ENCODE measurements around the gene WDR70.
"Not testable (repeated sequence)": the region's sequence is repeated elsewhere in the genome, so short reads cannot be mapped to it uniquely, and the experiment has no call there.

DNA sequence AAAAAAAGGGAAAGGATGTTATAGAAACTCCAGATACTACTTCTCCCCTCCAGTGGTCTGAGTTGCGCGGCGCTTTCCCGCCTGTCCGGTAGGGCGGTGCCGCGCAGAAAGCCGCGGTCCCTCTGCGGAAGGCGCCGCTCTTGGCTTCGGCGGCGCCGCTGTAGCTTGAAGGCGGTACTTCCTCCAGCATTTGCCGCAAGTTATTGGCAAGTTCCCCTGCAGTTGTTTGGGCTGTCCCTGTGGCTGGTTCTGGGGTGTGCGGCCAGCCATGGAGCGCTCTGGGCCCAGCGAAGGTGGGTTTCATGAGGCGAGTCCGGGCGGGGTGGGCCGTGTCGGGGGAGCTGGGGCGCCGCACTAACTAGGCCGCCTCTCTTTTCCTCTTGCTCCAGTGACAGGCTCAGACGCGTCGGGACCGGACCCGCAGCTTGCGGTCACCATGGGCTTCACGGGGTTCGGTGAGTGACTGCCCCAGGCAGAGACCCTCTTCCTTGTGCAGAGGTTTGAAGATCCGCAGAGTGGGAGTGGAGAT is at the start of gene WDR70:
- TF ChIP-seq, protein P1, sequence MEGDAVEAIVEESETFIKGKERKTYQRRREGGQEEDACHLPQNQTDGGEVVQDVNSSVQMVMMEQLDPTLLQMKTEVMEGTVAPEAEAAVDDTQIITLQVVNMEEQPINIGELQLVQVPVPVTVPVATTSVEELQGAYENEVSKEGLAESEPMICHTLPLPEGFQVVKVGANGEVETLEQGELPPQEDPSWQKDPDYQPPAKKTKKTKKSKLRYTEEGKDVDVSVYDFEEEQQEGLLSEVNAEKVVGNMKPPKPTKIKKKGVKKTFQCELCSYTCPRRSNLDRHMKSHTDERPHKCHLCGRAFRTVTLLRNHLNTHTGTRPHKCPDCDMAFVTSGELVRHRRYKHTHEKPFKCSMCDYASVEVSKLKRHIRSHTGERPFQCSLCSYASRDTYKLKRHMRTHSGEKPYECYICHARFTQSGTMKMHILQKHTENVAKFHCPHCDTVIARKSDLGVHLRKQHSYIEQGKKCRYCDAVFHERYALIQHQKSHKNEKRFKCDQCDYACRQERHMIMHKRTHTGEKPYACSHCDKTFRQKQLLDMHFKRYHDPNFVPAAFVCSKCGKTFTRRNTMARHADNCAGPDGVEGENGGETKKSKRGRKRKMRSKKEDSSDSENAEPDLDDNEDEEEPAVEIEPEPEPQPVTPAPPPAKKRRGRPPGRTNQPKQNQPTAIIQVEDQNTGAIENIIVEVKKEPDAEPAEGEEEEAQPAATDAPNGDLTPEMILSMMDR (IDR thresholded peaks at IDR 0.05; ENCODE audit: control extremely low read depth in 1 of 3, insufficient read depth in 1 of 3, low read depth in 1 of 3, low read length in 3 of 3): peak; percentile 68 to 78 (median 68)
- peak; percentile 40; the same call in 1 of the 2 replicates for TF ChIP-seq SP2 (IDR thresholded peaks at IDR 0.05; ENCODE audit: low read length)
- peak; percentile 86 for TF ChIP-seq EGR1 (IDR thresholded peaks at IDR 0.05; ENCODE audit: borderline replicate concordance, low read depth, low read length)
- peak in 1 of 2 experiments; percentile 87; a peak in 2 of 4 replicates for TF ChIP-seq SIN3A (conservative IDR thresholded peaks at IDR 0.05 in 1 of 2, IDR thresholded peaks at IDR 0.05 in 1 of 2; ENCODE audit: low read depth in 1 of 2, low read length in 2 of 2)
- TF ChIP-seq, protein P2, sequence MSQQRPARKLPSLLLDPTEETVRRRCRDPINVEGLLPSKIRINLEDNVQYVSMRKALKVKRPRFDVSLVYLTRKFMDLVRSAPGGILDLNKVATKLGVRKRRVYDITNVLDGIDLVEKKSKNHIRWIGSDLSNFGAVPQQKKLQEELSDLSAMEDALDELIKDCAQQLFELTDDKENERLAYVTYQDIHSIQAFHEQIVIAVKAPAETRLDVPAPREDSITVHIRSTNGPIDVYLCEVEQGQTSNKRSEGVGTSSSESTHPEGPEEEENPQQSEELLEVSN (IDR thresholded peaks at IDR 0.05): not testable (repeated sequence)
- peak; percentile 63 to 81 for TF ChIP-seq POLR2A (IDR thresholded peaks at IDR 0.05; ENCODE audit: control extremely low read depth in 1 of 2, low read depth in 2 of 2, low read length in 2 of 2)
- not testable (repeated sequence) for TF ChIP-seq RBBP5 (IDR thresholded peaks at IDR 0.05; ENCODE audit: borderline replicate concordance, low read depth, low read length); EP300 (IDR thresholded peaks at IDR 0.05; ENCODE audit: borderline replicate concordance in 1 of 2, low read depth in 2 of 2, low read length in 2 of 2); EZH2 (IDR thresholded peaks at IDR 0.05; ENCODE audit: low read depth, low read length, severe bottlenecking)
